HepG2 (cell line): Measurements from ENCODE around the gene MYO18B. TPM values are rescaled to one million over a fixed set of nuclear protein-coding genes. Genes with fewer than 3 reads are reported as not detected.

Experiments
- ATAC-seq: fragments of 200-7000 bp; cut with Tn5 transposase; 3 replicates; pipeline ENCODE4 v1.9.1; 2020; ENCODE audit warnings: mild to moderate bottlenecking, moderate library complexity
- BruUV-seq: library from RNA; stranded (reverse); fragments of 400-500 nt; replicated peaks from 2 replicates; lab custom pipeline; 2021; lab: Mats Ljungman, UMichigan
- CTCF ChIA-PET: fragments of 300-600 bp; formaldehyde crosslinking; extraction: SDS; loops from one replicate; lab custom pipeline; 2021; ENCODE audit warnings: low total read pairs, inconsistent platforms, low intra/inter-chr PET ratio; lab: Yijun Ruan, JAX
- POLR2A ChIA-PET: fragments of 350-600 bp; sonication (Branson Sonifier 250); formaldehyde crosslinking; loops from one replicate; lab custom pipeline; 2020; ENCODE audit warnings: antibody characterized with exemption, inconsistent platforms; lab: Yijun Ruan, JAX
- DNase-seq: peaks from one replicate; pipeline ENCODE4 v3.0.0-alpha.2; 2015; ENCODE audit warnings: low spot score
- FAIRE-seq: peaks from 3 replicates; lab custom pipeline; 2011; peaks lifted over from hg19 to GRCh38; lab: Jason Lieb, UNC
- H2AFZ ChIP-seq: one replicate; pipeline ENCODE4 v1.6.1; 2011; ENCODE audit warnings: low read length, inconsistent platforms
- H3K27ac ChIP-seq: fragments of 300-600 bp; 3 replicates; pipeline ENCODE4 v1.8.0; 2011; ENCODE audit warnings: mixed run types, mild to moderate bottlenecking, mixed read lengths, low read length, inconsistent platforms; ENCODE audit not compliant: insufficient read depth; ENCODE audit errors: extremely low read length
- H3K27me3 ChIP-seq, 2 experiments: fragments of 200-600 bp in 1 of 2; 2 replicates in 1 of 2; 3 replicates in 1 of 2; pipeline versions ENCODE4 v1.6.0 to v1.8.0; 2011; ENCODE audit warnings: low read length in 2 of 2, mild to moderate bottlenecking in 2 of 2, moderate library complexity in 2 of 2, inconsistent platforms in 1 of 2; ENCODE audit not compliant: insufficient read depth in 2 of 2, control insufficient read depth in 1 of 2
- H3K36me3 ChIP-seq, 2 experiments: fragments of 200-600 bp in 1 of 2; replicated peaks in 1 of 2; 2 replicates in 1 of 2; 3 replicates in 1 of 2; pipeline versions ENCODE4 v1.5.1 to v1.8.0; 2011; ENCODE audit warnings: low read length in 2 of 2, inconsistent platforms in 1 of 2; ENCODE audit not compliant: insufficient read depth in 2 of 2, control insufficient read depth in 1 of 2
- H3K4me1 ChIP-seq: 2 replicates; pipeline ENCODE4 v1.5.1; 2012; ENCODE audit warnings: low read length, inconsistent platforms; ENCODE audit not compliant: insufficient read depth
- H3K4me2 ChIP-seq: 2 replicates; pipeline ENCODE4 v1.6.0; 2011; ENCODE audit warnings: low read depth, low read length, inconsistent platforms
- H3K4me3 ChIP-seq, 3 experiments: fragments of 200-600 bp in 1 of 3; sonication (generic), shearing (Covaris generic) in 1 of 3; replicated peaks in 1 of 3; 2 replicates each; pipeline ENCODE4 v1.5.1; 2011 to 2016; ENCODE audit warnings: low read length in 3 of 3, inconsistent platforms in 2 of 3, low read depth in 2 of 3, mild to moderate bottlenecking in 2 of 3, control low read depth in 1 of 3, mixed read lengths in 1 of 3; ENCODE audit not compliant: insufficient read depth in 1 of 3
- H3K79me2 ChIP-seq: one replicate; pipeline ENCODE4 v1.6.1; 2011; ENCODE audit warnings: low read length, inconsistent platforms; ENCODE audit not compliant: insufficient read depth
- H3K9ac ChIP-seq: 2 replicates; pipeline ENCODE4 v1.6.0; 2011; ENCODE audit warnings: mild to moderate bottlenecking, low read depth, low read length, inconsistent platforms; ENCODE audit not compliant: insufficient read depth
- H3K9me3 ChIP-seq: 2 replicates; pipeline ENCODE4 v1.5.1; 2012; ENCODE audit warnings: mild to moderate bottlenecking, low read length
- H4K20me1 ChIP-seq: 2 replicates; pipeline ENCODE4 v1.6.0; 2011; ENCODE audit warnings: inconsistent platforms, mild to moderate bottlenecking, low read length, moderate library complexity; ENCODE audit not compliant: insufficient read depth
- GTF2F1 ChIP-seq: fragments of 150-350 bp; IDR thresholded peaks from 2 replicates; pipeline ENCODE4 v1.6.1; 2014; ENCODE audit warnings: low read length
- KLF12 ChIP-seq: sonication (generic); formaldehyde crosslinking; IDR thresholded peaks from 2 replicates; pipeline ENCODE4 v1.4.0; 2020; ENCODE audit warnings: missing genetic modification reagents, borderline replicate concordance
- MEIS1 ChIP-seq: sonication (generic); formaldehyde crosslinking; IDR thresholded peaks from 2 replicates; pipeline ENCODE4 v1.9.0; 2021; ENCODE audit warnings: mild to moderate bottlenecking, missing genetic modification reagents, moderate library complexity, borderline replicate concordance
- PHF5A ChIP-seq: IDR thresholded peaks from one replicate; pipeline ENCODE4 v1.6.1; 2018; ENCODE audit warnings: low read depth, missing genetic modification reagents; ENCODE audit not compliant: unreplicated experiment
- RCOR2 ChIP-seq: IDR thresholded peaks from 2 replicates; pipeline ENCODE4 v1.6.1; 2016; ENCODE audit warnings: missing biosample characterization, missing genetic modification reagents
- REST ChIP-seq, 2 experiments: IDR thresholded peaks; 2 replicates each; pipeline ENCODE4 v1.6.1; 2011 to 2012; ENCODE audit warnings: low read length in 2 of 2, borderline replicate concordance in 1 of 2, low read depth in 1 of 2, mild to moderate bottlenecking in 1 of 2, moderate library complexity in 1 of 2
- SUZ12 ChIP-seq: fragments of 150-350 bp; IDR thresholded peaks from 2 replicates; pipeline ENCODE4 v1.6.1; 2014; ENCODE audit warnings: low read depth, low read length
- ZNF24 ChIP-seq: fragments of 450-650 bp; IDR thresholded peaks from 2 replicates; pipeline ENCODE4 v1.6.1; 2017; ENCODE audit warnings: antibody characterized with exemption, mild to moderate bottlenecking
- ZNF383 ChIP-seq: sonication (generic); formaldehyde crosslinking; IDR thresholded peaks from 2 replicates; pipeline ENCODE4 v1.4.0; 2020; ENCODE audit warnings: missing genetic modification reagents, mild to moderate bottlenecking, borderline replicate concordance
- WGBS: methylation state at CpG from one replicate; pipeline ENCODE4 v1.1.6; 2017; ENCODE audit warnings: low lambda C conversion rate; 5-methylcytosine and 5-hydroxymethylcytosine counted together
- in situ Hi-C: cut with HindIII; loops from 2 replicates; pipeline ENCODE4 v1.10.0; 2017; ENCODE audit warnings: low pct_unique_long_range_greater_than_20kb; ENCODE audit not compliant: extremely low pct_ligation_motif_present
- intact Hi-C: fragments of 100-400 bp; cut with micrococcal nuclease; formaldehyde crosslinking; loops from one replicate; pipeline ENCODE4 v1.10.0; 2022; ENCODE audit not compliant: unreplicated experiment
- polyA plus RNA-seq, 8 experiments: library from polyadenylated mRNA; depleted of rRNA in 3 of 8; stranded (reverse) in 7 of 8; unstranded in 1 of 8; fragments of >200 nt; fragmentation: Illumina TruSeq in 4 of 8; extraction: Trizol in 4 of 8; gene quantifications; 2 replicates each; pipeline versions ENCODE4 v1.2.1 to v1.2.3, GENCODE V29; 2011 to 2016; ENCODE audit warnings: low read depth in 4 of 8, missing spikeins in 1 of 8, mixed read lengths in 1 of 8; ENCODE audit not compliant: insufficient read depth in 1 of 8
- total RNA-seq, 5 experiments: library from RNA; depleted of rRNA; stranded (reverse); fragments of >200 nt; fragmentation: Illumina TruSeq; extraction: Trizol; gene quantifications; 2 replicates each; pipeline ENCODE4 v1.2.3, GENCODE V29; 2016; ENCODE audit warnings: low read depth in 1 of 5
- TF ChIP-seq, protein P1 (sequence below): sonication (generic); formaldehyde crosslinking; IDR thresholded peaks from 2 replicates; pipeline ENCODE4 v1.8.0; 2022; ENCODE audit warnings: mild to moderate bottlenecking, missing genetic modification reagents, moderate library complexity
- TF ChIP-seq, protein P2 (sequence below): sonication (generic); formaldehyde crosslinking; IDR thresholded peaks from 2 replicates; pipeline ENCODE4 v1.4.0; 2020; ENCODE audit warnings: missing genetic modification reagents
- TF ChIP-seq, protein P3 (sequence below): sonication (generic); formaldehyde crosslinking; IDR thresholded peaks from 2 replicates; pipeline ENCODE4 v1.4.0; 2020; ENCODE audit warnings: mild to moderate bottlenecking, missing genetic modification reagents

The MYO18B gene
- total and polyA plus RNA-seq, 2 of the 13 experiments (the other 11 are each of a cell fraction or from before 2014, with no cell fraction given), result 0.01 TPM; not detected in 1

- in situ Hi-C loops, result no loop called here
- Histone ChIP-seq H2AFZ (no peak overlapping the region), H3K79me2 (no peaks in the 10 kb centered on the region), H3K4me3 (no peak overlapping the region), H3K36me3 (no peaks in the 10 kb centered on the region), H3K9me3 (no peaks in the 10 kb centered on the region), H3K27ac (no peak overlapping the region), H3K9ac (no peak overlapping the region), H4K20me1 (no peaks in the 10 kb centered on the region), H3K27me3 (peaks cover 0 to 21% of the 10 kb centered on the region in 2 experiments; a peak in 3 of 5 replicates), H3K4me2 (no peak overlapping the region), H3K4me1 (no peaks in the 10 kb centered on the region)
- TF ChIP-seq GTF2F1 (no peak), ZNF24 (no peak), RCOR2 (no peak), SUZ12 (no peak), PHF5A (CRISPR knock-in tag) (no peak), ZNF383 (CRISPR knock-in tag) (no peak), KLF12 (CRISPR knock-in tag) (no peak), MEIS1 (CRISPR knock-in tag) (no peak), REST (IDR thresholded peaks at IDR 0.05; ENCODE audit: borderline replicate concordance in 1 of 2, low read depth in 1 of 2, low read length in 2 of 2) (no peak)
- TF ChIP-seq, protein P1, sequence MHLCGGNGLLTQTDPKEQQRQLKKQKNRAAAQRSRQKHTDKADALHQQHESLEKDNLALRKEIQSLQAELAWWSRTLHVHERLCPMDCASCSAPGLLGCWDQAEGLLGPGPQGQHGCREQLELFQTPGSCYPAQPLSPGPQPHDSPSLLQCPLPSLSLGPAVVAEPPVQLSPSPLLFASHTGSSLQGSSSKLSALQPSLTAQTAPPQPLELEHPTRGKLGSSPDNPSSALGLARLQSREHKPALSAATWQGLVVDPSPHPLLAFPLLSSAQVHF (CRISPR knock-in tag), result no peak
- TF ChIP-seq, protein P2, sequence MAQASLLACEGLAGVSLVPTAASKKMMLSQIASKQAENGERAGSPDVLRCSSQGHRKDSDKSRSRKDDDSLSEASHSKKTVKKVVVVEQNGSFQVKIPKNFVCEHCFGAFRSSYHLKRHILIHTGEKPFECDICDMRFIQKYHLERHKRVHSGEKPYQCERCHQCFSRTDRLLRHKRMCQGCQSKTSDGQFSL (CRISPR knock-in tag), result no peak
- TF ChIP-seq, protein P3, sequence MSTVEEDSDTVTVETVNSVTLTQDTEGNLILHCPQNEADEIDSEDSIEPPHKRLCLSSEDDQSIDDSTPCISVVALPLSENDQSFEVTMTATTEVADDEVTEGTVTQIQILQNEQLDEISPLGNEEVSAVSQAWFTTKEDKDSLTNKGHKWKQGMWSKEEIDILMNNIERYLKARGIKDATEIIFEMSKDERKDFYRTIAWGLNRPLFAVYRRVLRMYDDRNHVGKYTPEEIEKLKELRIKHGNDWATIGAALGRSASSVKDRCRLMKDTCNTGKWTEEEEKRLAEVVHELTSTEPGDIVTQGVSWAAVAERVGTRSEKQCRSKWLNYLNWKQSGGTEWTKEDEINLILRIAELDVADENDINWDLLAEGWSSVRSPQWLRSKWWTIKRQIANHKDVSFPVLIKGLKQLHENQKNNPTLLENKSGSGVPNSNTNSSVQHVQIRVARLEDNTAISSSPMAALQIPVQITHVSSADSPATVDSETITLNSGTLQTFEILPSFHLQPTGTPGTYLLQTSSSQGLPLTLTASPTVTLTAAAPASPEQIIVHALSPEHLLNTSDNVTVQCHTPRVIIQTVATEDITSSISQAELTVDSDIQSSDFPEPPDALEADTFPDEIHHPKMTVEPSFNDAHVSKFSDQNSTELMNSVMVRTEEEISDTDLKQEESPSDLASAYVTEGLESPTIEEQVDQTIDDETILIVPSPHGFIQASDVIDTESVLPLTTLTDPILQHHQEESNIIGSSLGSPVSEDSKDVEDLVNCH (CRISPR knock-in tag), result no peak
- no TSS peak for BruUV-seq
- WGBS, result 30% methylated on average over 4 of the region's 4 CpGs
- ChIA-PET POLR2A (no interaction called here), CTCF (no interaction called here)
- intact Hi-C loops, result no loop called here
- DNase-seq (no peak), ATAC-seq (no peak), FAIRE-seq (no peak)
These were observed 188.1 kb downstream of the MYO18B start for GRCh38 chr22:25930083-25930482.
